HepG2 (cell line): Measurements from ENCODE around the gene TBC1D14. TPM values are rescaled to one million over a fixed set of nuclear protein-coding genes. Genes with fewer than 3 reads are reported as not detected.

Source experiments
- AHDC1 ChIP-seq: sonication (generic); formaldehyde crosslinking; IDR thresholded peaks from 2 replicates; pipeline ENCODE4 v1.5.1; 2020; ENCODE audit warnings: mild to moderate bottlenecking, missing genetic modification reagents, borderline replicate concordance
- CENPT ChIP-seq: sonication (generic); formaldehyde crosslinking; IDR thresholded peaks from 2 replicates; pipeline ENCODE4 v1.8.0; 2022; ENCODE audit warnings: low read depth, mild to moderate bottlenecking, moderate library complexity, missing genetic modification reagents
- GMEB1 ChIP-seq: sonication (generic); formaldehyde crosslinking; IDR thresholded peaks from 2 replicates; pipeline ENCODE4 v1.5.1; 2020; ENCODE audit warnings: missing genetic modification reagents, mild to moderate bottlenecking, borderline replicate concordance
- HIVEP1 ChIP-seq: sonication (generic); formaldehyde crosslinking; IDR thresholded peaks from 2 replicates; pipeline ENCODE4 v1.4.0; 2020; ENCODE audit warnings: mild to moderate bottlenecking, missing genetic modification reagents
- MIXL1 ChIP-seq: IDR thresholded peaks from 2 replicates; pipeline ENCODE4 v1.6.1; 2016
- MZF1 ChIP-seq: sonication (generic); formaldehyde crosslinking; IDR thresholded peaks from 2 replicates; pipeline ENCODE4 v1.8.1; 2023; ENCODE audit warnings: mild to moderate bottlenecking, missing genetic modification reagents, borderline replicate concordance
- PAX8 ChIP-seq: sonication (generic); formaldehyde crosslinking; IDR thresholded peaks from 2 replicates; pipeline ENCODE4 v1.8.0; 2022; ENCODE audit warnings: mild to moderate bottlenecking, missing genetic modification reagents, borderline replicate concordance
- PRDM15 ChIP-seq: sonication (generic); formaldehyde crosslinking; IDR thresholded peaks from 2 replicates; pipeline ENCODE4 v1.4.0; 2020; ENCODE audit warnings: missing genetic modification reagents
- REL ChIP-seq: sonication (generic); formaldehyde crosslinking; conservative IDR thresholded peaks from 2 replicates; pipeline ENCODE4 v1.8.0; 2022; ENCODE audit warnings: mild to moderate bottlenecking, missing genetic modification reagents, moderate library complexity
- TEAD3 ChIP-seq: optimal IDR thresholded peaks from 2 replicates; pipeline ENCODE3; 2016; ENCODE audit warnings: borderline replicate concordance
- ZBTB43 ChIP-seq: sonication (generic); formaldehyde crosslinking; conservative IDR thresholded peaks from 2 replicates; pipeline ENCODE4 v1.4.0; 2020; ENCODE audit warnings: missing genetic modification reagents
- ZNF180 ChIP-seq: sonication (generic); formaldehyde crosslinking; IDR thresholded peaks from 2 replicates; pipeline ENCODE4 v1.4.0; 2020; ENCODE audit warnings: low read depth, missing genetic modification reagents, borderline replicate concordance
- ZNF333 ChIP-seq: sonication (generic); formaldehyde crosslinking; IDR thresholded peaks from 2 replicates; pipeline ENCODE4 v1.4.0; 2020; ENCODE audit warnings: mild to moderate bottlenecking, missing genetic modification reagents, borderline replicate concordance
- ZNF343 ChIP-seq: sonication (generic); formaldehyde crosslinking; IDR thresholded peaks from 2 replicates; pipeline ENCODE4 v1.4.0; 2020; ENCODE audit warnings: mild to moderate bottlenecking, missing genetic modification reagents
- ZNF354B ChIP-seq: sonication (generic); formaldehyde crosslinking; IDR thresholded peaks from 2 replicates; pipeline ENCODE4 v1.8.0; 2022; ENCODE audit warnings: mild to moderate bottlenecking, missing genetic modification reagents
- ZNF569 ChIP-seq: sonication (generic); formaldehyde crosslinking; IDR thresholded peaks from 2 replicates; pipeline ENCODE4 v1.5.0; 2020; ENCODE audit warnings: mild to moderate bottlenecking, missing genetic modification reagents, moderate library complexity, borderline replicate concordance
- polyA plus RNA-seq, 8 experiments: library from polyadenylated mRNA; depleted of rRNA in 3 of 8; stranded (reverse) in 7 of 8; unstranded in 1 of 8; fragments of >200 nt; fragmentation: Illumina TruSeq in 4 of 8; extraction: Trizol in 4 of 8; gene quantifications; 2 replicates each; pipeline versions ENCODE4 v1.2.1 to v1.2.3, GENCODE V29; 2011 to 2016; ENCODE audit warnings: low read depth in 4 of 8, missing spikeins in 1 of 8, mixed read lengths in 1 of 8; ENCODE audit not compliant: insufficient read depth in 1 of 8
- total RNA-seq, 5 experiments: library from RNA; depleted of rRNA; stranded (reverse); fragments of >200 nt; fragmentation: Illumina TruSeq; extraction: Trizol; gene quantifications; 2 replicates each; pipeline ENCODE4 v1.2.3, GENCODE V29; 2016; ENCODE audit warnings: low read depth in 1 of 5

TBC1D14 gene
- total and polyA plus RNA-seq, 2 of the 13 experiments (the other 11 are each of a cell fraction or from before 2014, with no cell fraction given) = 29.5 to 46.5 TPM

- TF ChIP-seq ZNF333 (CRISPR knock-in tag) (no peak), PRDM15 (CRISPR knock-in tag) (peak; percentile 66), ZNF354B (CRISPR knock-in tag) (peak; percentile 79; the same call in 1 of the 2 replicates), PAX8 (no peak), CENPT (CRISPR knock-in tag) (no peak), MIXL1 (CRISPR knock-in tag) (peak; percentile 91), HIVEP1 (CRISPR knock-in tag) (peak; percentile 56), ZNF569 (no peak), MZF1 (CRISPR knock-in tag) (no peak), ZNF343 (CRISPR knock-in tag) (peak; percentile 93), AHDC1 (CRISPR knock-in tag) (peak; percentile 62; the same call in 1 of the 2 replicates), ZBTB43 (CRISPR knock-in tag) (peak; percentile 94), GMEB1 (peak; percentile 68), TEAD3 (CRISPR knock-in tag) (peak; percentile 88), REL (CRISPR knock-in tag) (peak; percentile 73; the same call in 1 of the 2 replicates), ZNF180 (CRISPR knock-in tag) (no peak)
Observed at GRCh38 chr4:6917461-6918271, 8.0 kb downstream of the TBC1D14 start (continued).
